ENCODE data around the gene CHADL.

DNA sequence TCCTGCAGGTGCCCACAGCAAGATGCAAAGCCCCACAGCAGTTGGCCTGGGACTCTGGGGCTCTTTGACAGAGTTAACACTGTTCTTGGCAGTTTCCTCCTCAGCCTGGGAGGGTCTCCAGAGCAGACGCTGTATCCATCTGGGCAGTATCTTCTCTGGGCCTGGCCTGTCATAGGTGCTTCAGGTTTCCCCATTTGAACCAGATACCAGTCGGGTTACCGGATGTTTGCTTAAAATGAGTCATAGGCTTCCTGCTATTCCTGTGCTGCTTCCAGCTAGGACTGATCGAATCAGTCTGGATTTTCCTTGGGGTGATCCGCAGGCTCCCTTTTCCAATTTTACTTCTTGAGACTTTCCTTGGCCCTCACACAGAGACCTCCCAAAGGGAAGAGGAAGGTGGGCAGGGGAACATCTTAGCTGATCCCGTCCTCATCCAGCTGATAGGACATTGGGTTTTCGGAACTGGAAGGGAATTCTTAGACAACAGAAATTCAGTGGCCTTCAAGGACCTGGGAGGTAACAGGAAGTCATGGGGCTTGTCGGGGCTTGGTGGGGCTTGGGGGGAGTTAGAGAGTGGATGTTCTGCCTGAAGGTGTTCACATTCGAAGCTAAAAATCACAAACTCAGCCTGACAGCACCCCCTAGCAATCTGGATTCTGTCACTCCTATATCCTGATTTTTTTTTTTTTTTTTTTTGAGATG lies 47.7 kb upstream of the CHADL start:
- TF ChIP-seq CTCF (IDR thresholded peaks at IDR 0.05; ENCODE audit: low read depth, low read length) (no peak), POLR2A (IDR thresholded peaks at IDR 0.05; ENCODE audit: extremely low read depth, insufficient read length) (no peak)
